ENCODE data around the gene GPC3.
"Not testable (repeated sequence)": the region's sequence is repeated elsewhere in the genome, so short reads cannot be mapped to it uniquely, and the experiment has no call there.

GPC3 gene

DNA sequence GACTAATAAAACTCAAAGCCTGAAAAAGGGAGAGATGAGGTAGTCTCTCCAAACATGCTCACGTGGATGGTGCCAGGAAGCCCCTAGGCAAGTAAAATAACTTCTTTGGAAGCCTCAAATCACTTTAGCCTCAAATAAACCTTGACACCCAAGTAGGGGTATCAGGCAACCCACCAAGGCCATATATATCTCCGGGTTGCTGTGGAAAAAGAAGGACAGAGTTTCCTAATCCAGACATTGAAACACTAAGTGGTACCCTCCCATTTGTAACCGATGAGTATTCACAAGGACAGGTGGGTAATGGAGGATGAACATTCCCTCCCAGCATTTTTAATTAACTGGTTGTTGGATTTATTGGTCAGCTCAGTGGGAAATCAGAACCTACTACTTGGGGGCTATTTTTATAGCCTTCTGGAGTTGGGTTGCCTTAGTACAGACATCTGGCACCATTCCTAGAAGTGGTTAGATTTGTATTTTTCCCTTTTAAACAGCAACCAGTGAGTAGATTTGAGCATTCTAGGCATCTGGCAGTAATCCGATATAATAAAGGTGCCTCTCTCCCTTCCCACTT lies 87.7 kb downstream of the GPC3 start:
- H3K4me3 ChIP-seq (ENCODE audit: low read length) = no peak overlapping the region
- TF ChIP-seq, protein P1, sequence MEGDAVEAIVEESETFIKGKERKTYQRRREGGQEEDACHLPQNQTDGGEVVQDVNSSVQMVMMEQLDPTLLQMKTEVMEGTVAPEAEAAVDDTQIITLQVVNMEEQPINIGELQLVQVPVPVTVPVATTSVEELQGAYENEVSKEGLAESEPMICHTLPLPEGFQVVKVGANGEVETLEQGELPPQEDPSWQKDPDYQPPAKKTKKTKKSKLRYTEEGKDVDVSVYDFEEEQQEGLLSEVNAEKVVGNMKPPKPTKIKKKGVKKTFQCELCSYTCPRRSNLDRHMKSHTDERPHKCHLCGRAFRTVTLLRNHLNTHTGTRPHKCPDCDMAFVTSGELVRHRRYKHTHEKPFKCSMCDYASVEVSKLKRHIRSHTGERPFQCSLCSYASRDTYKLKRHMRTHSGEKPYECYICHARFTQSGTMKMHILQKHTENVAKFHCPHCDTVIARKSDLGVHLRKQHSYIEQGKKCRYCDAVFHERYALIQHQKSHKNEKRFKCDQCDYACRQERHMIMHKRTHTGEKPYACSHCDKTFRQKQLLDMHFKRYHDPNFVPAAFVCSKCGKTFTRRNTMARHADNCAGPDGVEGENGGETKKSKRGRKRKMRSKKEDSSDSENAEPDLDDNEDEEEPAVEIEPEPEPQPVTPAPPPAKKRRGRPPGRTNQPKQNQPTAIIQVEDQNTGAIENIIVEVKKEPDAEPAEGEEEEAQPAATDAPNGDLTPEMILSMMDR (conservative IDR thresholded peaks at IDR 0.05; ENCODE audit: low read length) = no peak
- DNase-seq (ENCODE audit: low read depth) = no peak

DNA sequence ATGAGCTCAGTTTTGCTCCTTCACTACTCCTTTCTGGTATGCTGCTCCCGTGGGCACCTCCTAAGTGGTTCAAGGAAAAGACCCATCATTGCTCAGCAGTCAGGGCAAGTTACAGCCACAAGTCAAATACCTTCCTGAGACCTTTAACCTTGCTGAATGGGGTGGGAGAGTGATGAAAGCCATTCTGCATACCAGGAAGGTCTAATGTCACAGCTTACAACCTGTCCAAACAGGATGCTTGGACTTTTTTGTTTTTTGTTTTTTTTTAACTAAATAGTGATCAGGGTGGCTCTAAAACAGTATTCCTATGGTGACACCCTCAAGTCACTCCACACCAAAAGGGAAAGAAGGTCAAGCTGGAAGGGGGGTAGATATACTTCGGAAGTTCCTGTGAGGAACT lies 93.1 kb downstream of the GPC3 start:
- DNase-seq (ENCODE audit: low read depth) = no peak
- TF ChIP-seq, protein P1 (conservative IDR thresholded peaks at IDR 0.05; ENCODE audit: low read length) = no peak
- no peak overlapping the region for H3K4me3 ChIP-seq (ENCODE audit: low read length)

DNA sequence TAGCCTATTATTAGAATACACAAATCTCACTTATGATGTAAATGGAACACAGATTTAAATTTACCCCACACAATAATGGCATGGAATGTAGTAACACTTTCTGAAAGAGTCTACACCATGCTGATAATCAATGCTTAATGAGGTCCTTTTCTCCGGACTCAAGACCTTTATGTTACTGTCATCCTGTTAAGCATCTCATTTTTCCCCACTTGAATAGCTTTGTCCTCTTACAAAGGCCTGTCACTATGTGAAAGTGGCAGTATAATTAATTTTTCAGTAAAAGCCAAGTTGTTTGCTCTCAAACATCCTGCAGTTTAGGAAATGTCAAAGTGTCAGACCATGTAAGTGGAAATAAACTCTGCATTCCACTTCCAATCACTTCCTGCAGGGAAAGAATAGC lies 96.4 kb downstream of the GPC3 start:
- TF ChIP-seq, protein P1 (conservative IDR thresholded peaks at IDR 0.05; ENCODE audit: low read length) = no peak
- no peak for DNase-seq (ENCODE audit: low read depth)
- H3K4me3 ChIP-seq (ENCODE audit: low read length) = no peak overlapping the region

- DNase-seq (ENCODE audit: low read depth); H3K4me3 ChIP-seq (ENCODE audit: low read length): not testable (repeated sequence)
These were observed 97.3 kb downstream of the GPC3 start for GRCh38 chrX:133888084-133888483.

DNA sequence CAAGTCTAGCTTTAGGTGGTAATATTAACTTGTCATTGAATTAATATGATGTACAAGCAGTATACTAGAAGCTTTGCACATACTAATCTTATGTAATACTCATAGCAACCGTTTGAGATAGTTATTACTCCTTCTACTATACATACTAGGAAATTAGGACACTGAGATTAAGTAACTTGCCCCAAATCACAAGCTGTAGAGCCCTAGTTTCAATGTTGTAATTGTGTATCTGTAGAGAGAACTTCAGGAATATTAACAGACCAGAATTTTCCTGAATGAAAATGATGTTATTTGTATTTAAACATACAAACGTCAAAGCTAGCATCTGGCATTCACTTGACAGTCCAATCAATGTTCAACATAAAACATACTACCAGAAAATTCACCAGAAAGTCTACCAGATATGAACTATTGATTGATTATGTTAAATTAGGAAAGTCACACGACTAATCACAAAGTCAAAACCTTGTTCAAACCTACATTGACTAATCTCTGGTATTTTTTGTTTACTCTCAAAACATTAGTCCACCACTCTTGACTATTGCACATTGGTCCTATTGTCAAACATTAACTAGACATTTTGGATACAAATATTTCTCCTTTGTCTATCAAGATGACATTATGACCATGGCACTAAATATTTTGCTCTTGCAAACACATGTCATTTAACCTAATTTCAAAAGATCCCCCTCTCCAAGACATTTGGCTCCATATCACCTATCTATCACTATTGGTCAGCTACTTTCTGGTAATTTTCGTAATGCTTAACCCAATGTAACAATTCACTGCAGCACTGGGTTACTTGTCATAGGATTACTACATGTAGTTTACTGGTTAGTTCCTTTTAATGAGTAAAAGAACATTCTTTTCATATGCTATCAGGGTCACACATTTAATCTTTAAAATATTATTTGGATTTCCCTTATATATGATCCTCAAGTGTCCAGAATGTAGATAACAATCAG lies 100.7 kb downstream of the GPC3 start:
- DNase-seq (ENCODE audit: low read depth) = no peak
- H3K4me3 ChIP-seq (ENCODE audit: low read length) = no peak overlapping the region
- TF ChIP-seq, protein P1 (conservative IDR thresholded peaks at IDR 0.05; ENCODE audit: low read length) = no peak

DNA sequence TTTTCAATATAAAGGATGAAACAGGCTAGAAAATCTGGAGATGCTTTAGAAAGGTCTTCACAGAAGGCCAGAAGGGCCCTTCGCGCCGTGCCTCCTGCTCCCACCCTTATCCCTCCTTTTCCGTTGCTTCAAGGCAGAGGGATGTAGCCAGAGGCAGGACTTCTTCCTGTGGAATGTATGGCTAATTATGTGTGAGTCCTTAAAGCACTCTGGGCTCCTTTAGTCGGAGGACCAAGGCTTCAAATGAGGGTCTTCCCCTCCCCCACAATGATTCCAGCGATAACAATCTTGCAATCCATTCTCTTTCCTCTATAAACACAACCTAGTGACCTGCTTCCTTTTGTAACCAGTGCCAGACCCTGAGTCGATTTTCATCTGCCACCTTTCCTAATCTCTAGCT lies 103.5 kb downstream of the GPC3 start:
- no peak for DNase-seq (ENCODE audit: low read depth)
- TF ChIP-seq, protein P1 (conservative IDR thresholded peaks at IDR 0.05; ENCODE audit: low read length) = no peak
- no peak overlapping the region for H3K4me3 ChIP-seq (ENCODE audit: low read length)

- DNase-seq (ENCODE audit: low read depth) = no peak
- TF ChIP-seq, protein P1 (conservative IDR thresholded peaks at IDR 0.05; ENCODE audit: low read length) = no peak
- H3K4me3 ChIP-seq (ENCODE audit: low read length) = no peak overlapping the region
These were observed 104.4 kb downstream of the GPC3 start for GRCh38 chrX:133881007-133881406.
